ENCODE data around the gene KRT33B. TPM values are rescaled to one million over a fixed set of nuclear protein-coding genes. Genes with fewer than 3 reads are reported as not detected.

The KRT33B gene
- total and polyA plus RNA-seq, 2 of the 8 experiments (the other 6 are each of a cell fraction or from before 2014, with no cell fraction given) = not detected

DNA sequence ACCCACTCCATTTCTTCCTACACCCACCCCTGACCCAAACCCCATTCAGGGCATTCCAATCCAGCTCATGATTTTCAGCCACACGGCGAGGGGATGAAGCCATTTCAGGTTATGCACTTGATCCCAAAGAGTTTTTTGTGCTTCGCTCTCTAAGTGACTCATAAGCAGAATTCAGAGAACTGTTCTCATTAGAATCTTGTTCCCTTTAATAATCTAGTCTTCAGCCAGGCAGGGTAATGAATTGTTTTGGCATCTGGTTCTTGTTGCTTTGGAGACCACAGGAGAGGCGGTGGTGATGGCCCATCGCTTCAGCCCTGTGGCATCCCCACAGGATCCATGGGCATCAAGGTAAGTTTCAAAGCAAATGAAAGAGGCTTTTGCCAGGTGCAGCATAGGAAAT lies 32.5 kb upstream of the KRT33B start:
- Histone ChIP-seq H3K27ac (ENCODE audit: low read depth, low read length) (no peak overlapping the region), H3K9me3 (ENCODE audit: insufficient read depth in 2 of 2, low read depth in 1 of 2, low read length in 1 of 2) (no peaks in the 10 kb centered on the region), H4K91ac (replicated peaks; ENCODE audit: insufficient read length, low read length) (no peak overlapping the region), H4K5ac (ENCODE audit: insufficient read length, low read depth, low read length) (no peak overlapping the region), H3K4ac (replicated peaks; ENCODE audit: insufficient read length, low read depth, low read length) (no peak overlapping the region), H2AFZ (ENCODE audit: low read length) (no peak overlapping the region), H4K20me1 (replicated peaks in 1 of 2; ENCODE audit: control insufficient read depth in 1 of 2, insufficient read depth in 2 of 2, low read length in 2 of 2) (no peaks in the 10 kb centered on the region), H3K9ac (replicated peaks in 1 of 4; ENCODE audit: extremely low read depth in 1 of 4, low read depth in 3 of 4, low read length in 3 of 4) (no peak overlapping the region), H3K23ac (ENCODE audit: insufficient read length) (no peak overlapping the region), H3K36me3 (ENCODE audit: control insufficient read depth in 2 of 4, insufficient read depth in 4 of 4, low read length in 3 of 4) (no peaks in the 10 kb centered on the region), H4K8ac (ENCODE audit: extremely low read depth, insufficient read depth, low read length) (no peak overlapping the region), H3K79me2 (ENCODE audit: control insufficient read depth in 1 of 2, insufficient read depth in 2 of 2, low read length in 2 of 2) (no peaks in the 10 kb centered on the region), H3K14ac (ENCODE audit: insufficient read length) (no peak overlapping the region), H3K18ac (ENCODE audit: extremely low read depth, low read length) (no peak overlapping the region), H2BK5ac (ENCODE audit: low read depth, low read length) (no peak overlapping the region), H3K4me1 (replicated peaks in 1 of 4; ENCODE audit: control insufficient read depth in 3 of 4, insufficient read depth in 4 of 4, low read length in 3 of 4) (no peaks in the 10 kb centered on the region; a peak in 1 of 7 replicates), H3K23me2 (ENCODE audit: low read depth, low read length) (no peaks in the 10 kb centered on the region), H2AK5ac (ENCODE audit: low read depth, low read length) (no peak overlapping the region), H3K56ac (replicated peaks; ENCODE audit: insufficient read length, low read depth, low read length) (no peak overlapping the region), H2BK12ac (ENCODE audit: low read depth, low read length) (no peak overlapping the region), H2BK20ac (ENCODE audit: low read length) (no peak overlapping the region), H2BK120ac (replicated peaks; ENCODE audit: low read depth, low read length) (no peak overlapping the region), H3K79me1 (ENCODE audit: low read depth, low read length) (no peaks in the 10 kb centered on the region), H3K4me2 (ENCODE audit: insufficient read depth in 1 of 2, low read depth in 2 of 2, low read length in 2 of 2) (no peak overlapping the region), H3K27me3 (replicated peaks in 1 of 4; ENCODE audit: control insufficient read depth in 3 of 4, extremely low read depth in 1 of 4, insufficient read depth in 3 of 4, low read length in 3 of 4) (no peaks in the 10 kb centered on the region; a peak in 1 of 7 replicates), H2BK15ac (ENCODE audit: low read length) (no peak overlapping the region), H3K4me3 (ENCODE audit: extremely low read depth in 1 of 4, insufficient read depth in 2 of 4, low read depth in 3 of 4, low read length in 4 of 4) (no peak overlapping the region)
- DNase-seq (ENCODE audit: low read depth in 1 of 2, low spot score in 2 of 2) = no peak
- WGBS, 2 experiments (ENCODE audit: extremely low coverage in 1 of 2, insufficient coverage in 1 of 2, insufficient read length in 1 of 2, insufficient replicate concordance in 2 of 2, low coverage in 1 of 2, low lambda C conversion rate in 2 of 2, missing lambda C conversion rate in 1 of 2) = 95% methylated on average over 5 of the region's 5 CpGs; no CpG with 5 or more reads in 1 of the 2 experiments
- no peak for FAIRE-seq
- POLR2A ChIA-PET (ENCODE audit: partially characterized antibody) = no interaction called here
- CTCF ChIA-PET (ENCODE audit: partially characterized antibody) = interaction anchor here (1.1 kb wide), 1 partner anchor 246 kb away, joined by 3 read pairs; no protein-coding TSS in a partner anchor
- TF ChIP-seq SIN3A (conservative IDR thresholded peaks at IDR 0.05 in 1 of 2, IDR thresholded peaks at IDR 0.05 in 1 of 2; ENCODE audit: low read depth in 1 of 2, low read length in 2 of 2) (no peak), JUND (IDR thresholded peaks at IDR 0.05; ENCODE audit: low read length) (no peak), SUZ12 (IDR thresholded peaks at IDR 0.05; ENCODE audit: low read length) (no peak), POLR2A (IDR thresholded peaks at IDR 0.05; ENCODE audit: control extremely low read depth in 1 of 2, low read depth in 2 of 2, low read length in 2 of 2) (no peak), HDAC2 (IDR thresholded peaks at IDR 0.05; ENCODE audit: borderline replicate concordance in 1 of 2, low read depth in 2 of 2, low read length in 2 of 2) (no peak), BCL11A (IDR thresholded peaks at IDR 0.05; ENCODE audit: low read depth in 2 of 2, low read length in 2 of 2) (no peak), ASH2L (IDR thresholded peaks at IDR 0.05; ENCODE audit: low read length) (no peak), CHD1 (IDR thresholded peaks at IDR 0.05; ENCODE audit: low read depth, low read length) (no peak), TAF1 (IDR thresholded peaks at IDR 0.05; ENCODE audit: low read depth, low read length) (no peak)
- TF ChIP-seq, protein P1, sequence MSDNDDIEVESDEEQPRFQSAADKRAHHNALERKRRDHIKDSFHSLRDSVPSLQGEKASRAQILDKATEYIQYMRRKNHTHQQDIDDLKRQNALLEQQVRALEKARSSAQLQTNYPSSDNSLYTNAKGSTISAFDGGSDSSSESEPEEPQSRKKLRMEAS (IDR thresholded peaks at IDR 0.05) = no peak
- TF ChIP-seq, protein P2, sequence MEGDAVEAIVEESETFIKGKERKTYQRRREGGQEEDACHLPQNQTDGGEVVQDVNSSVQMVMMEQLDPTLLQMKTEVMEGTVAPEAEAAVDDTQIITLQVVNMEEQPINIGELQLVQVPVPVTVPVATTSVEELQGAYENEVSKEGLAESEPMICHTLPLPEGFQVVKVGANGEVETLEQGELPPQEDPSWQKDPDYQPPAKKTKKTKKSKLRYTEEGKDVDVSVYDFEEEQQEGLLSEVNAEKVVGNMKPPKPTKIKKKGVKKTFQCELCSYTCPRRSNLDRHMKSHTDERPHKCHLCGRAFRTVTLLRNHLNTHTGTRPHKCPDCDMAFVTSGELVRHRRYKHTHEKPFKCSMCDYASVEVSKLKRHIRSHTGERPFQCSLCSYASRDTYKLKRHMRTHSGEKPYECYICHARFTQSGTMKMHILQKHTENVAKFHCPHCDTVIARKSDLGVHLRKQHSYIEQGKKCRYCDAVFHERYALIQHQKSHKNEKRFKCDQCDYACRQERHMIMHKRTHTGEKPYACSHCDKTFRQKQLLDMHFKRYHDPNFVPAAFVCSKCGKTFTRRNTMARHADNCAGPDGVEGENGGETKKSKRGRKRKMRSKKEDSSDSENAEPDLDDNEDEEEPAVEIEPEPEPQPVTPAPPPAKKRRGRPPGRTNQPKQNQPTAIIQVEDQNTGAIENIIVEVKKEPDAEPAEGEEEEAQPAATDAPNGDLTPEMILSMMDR (IDR thresholded peaks at IDR 0.05; ENCODE audit: control extremely low read depth in 1 of 3, insufficient read depth in 1 of 3, low read depth in 1 of 3, low read length in 3 of 3) = no peak
